NCI-H1105 (cell line): ENCODE results near the gene CDKN2AIP.
"Not testable (repeated sequence)": the region's sequence is repeated elsewhere in the genome, so short reads cannot be mapped to it uniquely, and the experiment has no call there.

Experiments
- DNase-seq: peaks from one replicate; lab custom pipeline; 2025; lab: John Stamatoyannopoulos, UW

The CDKN2AIP gene

GRCh38 chr4:183449193-183449882, 4.9 kb downstream of the CDKN2AIP start:
- DNase-seq: no peak

- DNase-seq: no peak
Measured at GRCh38 chr4:183450108-183450507, 5.7 kb downstream of the CDKN2AIP start.

GRCh38 chr4:183455431-183456195, 11.2 kb downstream of the CDKN2AIP start:
- no peak for DNase-seq

- DNase-seq: no peak
Measured at GRCh38 chr4:183458005-183458404, 13.6 kb downstream of the CDKN2AIP start.

GRCh38 chr4:183463903-183464619, 19.6 kb downstream of the CDKN2AIP start:
- not testable (repeated sequence) for DNase-seq

GRCh38 chr4:183465879-183466278, 21.4 kb downstream of the CDKN2AIP start:
- DNase-seq: not testable (repeated sequence)

- no peak for DNase-seq
Measured at GRCh38 chr4:183467246-183467645, 22.8 kb downstream of the CDKN2AIP start.

- DNase-seq: no peak
Measured at GRCh38 chr4:183468210-183469095, 24.0 kb downstream of the CDKN2AIP start.

GRCh38 chr4:183469285-183469684, 24.8 kb downstream of the CDKN2AIP start:
- no peak for DNase-seq

- DNase-seq: no peak
Measured at GRCh38 chr4:183469936-183470335, 25.5 kb downstream of the CDKN2AIP start.

- no peak for DNase-seq
Measured at GRCh38 chr4:183470821-183471220, 26.4 kb downstream of the CDKN2AIP start.

- peak; percentile 34 for DNase-seq
Measured at GRCh38 chr4:183471946-183472708, 27.7 kb downstream of the CDKN2AIP start.

GRCh38 chr4:183478123-183478522, 33.7 kb downstream of the CDKN2AIP start:
- DNase-seq: no peak

- DNase-seq: no peak
Measured at GRCh38 chr4:183478926-183479325, 34.5 kb downstream of the CDKN2AIP start.

- not testable (repeated sequence) for DNase-seq
Measured at GRCh38 chr4:183482515-183483095, 38.2 kb downstream of the CDKN2AIP start.

- DNase-seq: no peak
Measured at GRCh38 chr4:183483997-183484396, 39.6 kb downstream of the CDKN2AIP start.

- DNase-seq: no peak
Measured at GRCh38 chr4:183485411-183486160, 41.1 kb downstream of the CDKN2AIP start.

- DNase-seq: no peak
Measured at GRCh38 chr4:183492791-183493222, 48.4 kb downstream of the CDKN2AIP start.

GRCh38 chr4:183493246-183493645, 48.8 kb downstream of the CDKN2AIP start:
- DNase-seq: no peak

- no peak for DNase-seq
Measured at GRCh38 chr4:183495184-183495583, 50.7 kb downstream of the CDKN2AIP start.
